ENCODE results near the gene AOPEP.

The AOPEP gene

GRCh38 chr9:95074632-95075031, 348.1 kb downstream of the AOPEP start:
- DNase-seq: no peak

DNA sequence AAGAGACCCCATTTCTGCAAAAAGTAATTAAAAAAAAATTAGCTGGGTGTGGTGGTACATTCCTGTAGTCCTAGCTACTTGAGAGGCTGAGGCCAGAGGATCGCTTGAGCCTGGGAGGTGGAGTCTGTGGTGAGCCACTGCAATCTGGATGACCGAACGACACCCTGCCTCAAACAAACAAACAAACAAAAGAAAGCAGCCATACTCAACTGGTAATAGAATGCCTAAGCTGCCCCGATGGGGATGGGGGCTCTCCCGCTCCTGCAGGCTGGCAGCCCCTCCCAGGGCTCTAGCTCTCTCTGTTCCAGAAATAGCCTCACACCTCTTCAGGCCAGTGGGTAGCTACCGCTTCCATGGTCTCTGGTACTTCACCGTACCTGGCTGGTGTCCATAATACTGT, 349.2 kb downstream of the AOPEP start:
- no peak for DNase-seq

GRCh38 chr9:95076696-95077052, 350.2 kb downstream of the AOPEP start:
- no peak for DNase-seq

GRCh38 chr9:95077053-95077765, 350.7 kb downstream of the AOPEP start:
- DNase-seq: no peak

GRCh38 chr9:95077766-95078370, 351.4 kb downstream of the AOPEP start:
- no peak for DNase-seq

DNA sequence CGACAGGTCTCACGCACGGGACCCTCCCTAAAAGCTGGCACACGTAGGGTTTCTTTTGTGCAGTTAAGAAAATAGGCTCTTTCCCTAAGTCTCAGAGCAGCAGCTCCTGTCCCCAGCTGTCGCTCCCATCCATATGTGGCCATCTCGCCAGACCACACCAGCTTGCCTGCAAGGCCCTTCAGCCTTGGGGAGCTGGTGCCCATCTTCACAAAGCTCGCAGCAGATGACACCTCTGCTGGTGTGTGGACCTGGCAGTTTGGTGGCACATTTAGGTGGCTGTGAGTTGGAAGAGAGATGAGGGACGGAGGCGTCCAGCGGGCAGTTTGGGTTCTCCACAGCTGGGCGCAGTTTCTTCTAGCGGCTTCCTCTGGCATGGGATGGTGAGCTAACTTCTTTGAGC, 352.0 kb downstream of the AOPEP start:
- no peak for DNase-seq

DNA sequence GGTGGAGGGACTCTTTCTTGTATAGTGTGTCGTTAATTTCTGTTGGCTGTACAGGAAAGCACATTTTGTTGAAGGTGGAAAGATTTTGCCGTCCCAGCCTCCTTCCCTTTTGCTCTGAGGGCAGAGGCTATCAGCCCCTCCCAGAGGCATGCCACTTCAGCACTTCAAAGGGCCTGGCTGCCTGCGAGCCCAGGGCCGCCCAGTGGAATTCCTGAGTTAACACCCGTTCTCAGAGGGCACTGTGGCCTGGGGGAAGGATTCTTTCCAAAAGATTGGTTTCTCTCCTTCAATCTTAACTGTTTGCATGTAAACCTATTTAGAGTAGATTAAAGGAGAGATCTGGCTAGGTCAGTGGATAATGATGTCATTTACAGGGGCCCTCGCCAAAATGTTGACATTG, 352.4 kb downstream of the AOPEP start:
- no peak for DNase-seq

GRCh38 chr9:95079461-95079860, 353.0 kb downstream of the AOPEP start:
- DNase-seq: no peak

- no peak for DNase-seq
Measured at GRCh38 chr9:95080961-95081647, 354.6 kb downstream of the AOPEP start.

- DNase-seq: no peak
Measured at GRCh38 chr9:95081998-95082397, 355.5 kb downstream of the AOPEP start.

DNA sequence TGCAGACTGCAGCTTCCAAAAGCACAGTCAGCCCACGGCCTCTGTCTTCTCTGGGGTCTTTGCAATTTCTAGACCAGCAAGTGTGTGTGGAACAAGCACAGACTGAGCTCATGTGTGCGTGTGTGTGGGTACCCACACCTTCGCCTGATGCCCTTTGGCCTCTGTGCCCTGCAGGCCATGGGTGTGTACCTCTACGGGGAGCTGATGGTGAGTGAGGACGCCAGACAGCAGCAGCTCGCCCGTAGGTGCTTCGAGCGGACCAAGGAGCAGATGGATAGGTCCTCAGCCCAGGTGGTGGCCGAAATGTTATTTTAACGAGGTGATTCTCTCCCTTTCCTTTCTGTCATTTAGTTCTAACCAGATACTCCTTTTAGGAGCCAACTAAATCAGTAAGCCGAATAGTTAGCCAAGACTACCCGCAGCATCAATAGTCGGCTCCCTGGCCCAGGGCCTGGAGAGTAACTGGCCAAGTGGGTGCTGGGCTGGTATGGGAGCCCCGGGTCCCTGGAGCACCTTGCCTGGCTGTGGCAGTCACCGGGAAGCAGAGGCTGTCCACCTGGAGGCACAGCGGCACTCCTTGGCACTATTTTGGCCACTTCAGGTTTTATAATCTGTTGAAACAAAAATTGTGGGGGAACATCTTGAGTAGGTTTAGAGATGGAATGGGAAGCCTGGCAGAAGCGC, 356.0 kb downstream of the AOPEP start:
- no peak for DNase-seq

DNA sequence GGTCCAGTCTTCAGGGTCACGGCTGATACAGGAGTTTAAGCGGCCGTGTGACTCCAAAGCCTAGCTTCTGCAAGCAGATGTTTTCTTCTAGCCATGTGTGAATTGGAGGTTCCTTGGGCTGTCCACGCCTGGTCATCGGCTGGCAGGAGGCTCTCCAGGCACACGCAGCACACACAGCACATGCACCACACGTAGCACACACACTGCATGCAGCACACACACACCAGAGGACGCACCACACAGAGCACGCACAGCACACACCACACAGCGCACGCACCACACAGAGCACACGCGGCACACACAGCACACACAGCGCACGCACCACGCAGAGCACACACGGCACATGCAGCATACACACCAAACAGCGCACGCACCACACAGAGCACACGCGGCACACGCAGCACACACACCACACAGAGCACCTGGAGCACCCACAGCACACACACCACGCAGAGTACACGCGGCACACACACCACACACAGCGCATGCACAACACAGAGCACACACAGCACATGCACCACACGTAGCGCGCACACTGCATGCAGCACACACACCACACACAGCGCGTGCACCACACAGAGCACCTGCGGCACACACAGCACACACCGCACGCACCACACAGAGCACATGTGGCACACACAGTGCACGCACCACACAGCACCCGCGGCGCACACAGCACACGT, 356.7 kb downstream of the AOPEP start:
- no peak for DNase-seq

DNA sequence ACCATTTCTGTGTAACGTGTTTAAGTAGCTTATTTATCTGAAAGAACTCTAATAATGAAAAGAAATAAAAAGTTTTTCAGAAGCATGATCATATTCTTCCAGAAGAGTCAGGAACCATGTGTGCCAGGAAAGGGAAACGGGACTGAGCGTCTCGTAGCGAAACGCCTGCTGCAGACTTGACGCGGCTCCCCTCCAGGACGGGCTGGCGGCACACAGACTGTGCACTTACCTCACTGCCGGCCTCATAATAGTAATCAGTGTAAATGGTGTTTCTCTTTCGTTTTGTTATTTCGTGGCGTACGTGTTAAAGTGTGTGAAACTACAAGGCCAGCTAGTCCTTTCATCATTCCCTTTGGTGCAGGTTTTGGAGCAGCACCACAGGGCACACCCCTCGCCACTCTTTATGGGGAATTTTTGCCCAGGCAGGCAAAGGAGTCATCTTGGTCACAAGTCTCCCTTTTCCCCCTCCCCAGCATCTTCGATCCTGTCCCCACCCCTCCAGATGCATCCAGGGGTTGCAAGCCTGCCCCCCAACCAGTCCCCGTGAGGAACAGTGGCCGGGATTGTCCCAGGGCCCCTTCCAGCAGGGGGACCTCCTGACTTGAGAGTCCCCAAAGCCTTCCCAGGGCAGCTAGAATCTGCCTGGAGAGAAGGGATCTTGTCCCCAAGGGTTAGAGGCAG, 357.9 kb downstream of the AOPEP start:
- DNase-seq: no peak

DNA sequence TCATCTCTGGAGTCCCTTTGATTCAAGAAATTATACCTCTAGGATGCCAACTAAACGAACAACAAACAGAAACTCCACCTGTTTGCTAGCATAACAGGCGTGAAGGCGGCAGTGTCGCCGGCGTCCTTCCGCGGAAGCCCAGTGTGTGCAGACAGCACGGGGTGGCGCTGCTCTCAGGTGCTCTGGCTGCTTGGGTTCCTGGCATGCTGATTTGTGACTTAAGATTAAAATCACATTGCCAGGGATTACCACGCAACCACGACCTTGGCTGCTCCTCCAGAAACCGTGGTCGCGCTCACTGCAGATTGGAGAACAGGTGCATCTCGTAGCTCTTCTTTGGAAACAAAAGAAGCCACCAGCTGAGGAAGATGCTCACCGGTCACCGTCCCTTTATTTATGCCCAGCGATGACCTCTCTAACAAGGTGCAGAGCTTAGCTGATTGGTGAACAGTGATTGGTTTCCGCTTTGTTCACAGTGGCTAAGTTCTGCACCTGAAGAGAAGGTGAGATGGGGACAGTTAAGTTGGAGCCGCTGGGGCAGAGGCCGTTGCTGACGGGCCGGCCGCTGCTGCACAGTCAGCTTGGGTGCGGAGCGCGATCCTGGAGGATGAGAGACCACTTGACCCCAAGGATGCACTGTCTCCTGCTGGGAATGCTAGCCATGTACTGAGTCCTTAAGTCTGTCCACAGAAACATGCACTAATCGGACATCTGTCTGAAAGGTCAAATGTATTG, 358.7 kb downstream of the AOPEP start:
- no peak for DNase-seq

GRCh38 chr9:95085861-95086563, 359.5 kb downstream of the AOPEP start:
- no peak for DNase-seq

DNA sequence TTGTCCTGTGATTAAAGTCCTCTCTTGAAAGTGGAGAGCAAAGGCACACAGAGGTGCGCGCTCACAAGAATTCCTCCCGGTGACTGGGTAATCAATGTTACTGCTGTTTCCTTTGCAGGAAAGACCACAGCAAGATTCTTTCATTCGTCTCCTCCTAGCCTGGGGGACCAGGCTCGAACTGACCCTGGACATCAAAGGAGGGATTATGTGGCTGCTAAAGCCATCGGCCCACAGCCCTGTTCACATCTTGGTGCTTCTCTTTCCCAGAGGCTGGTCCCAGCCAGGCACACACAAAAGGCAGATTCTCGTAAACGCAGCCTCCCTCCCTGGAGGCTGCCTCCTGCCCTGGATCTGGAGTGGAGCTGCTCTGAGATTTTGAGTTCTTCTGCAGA, 360.1 kb downstream of the AOPEP start:
- no peak for DNase-seq

- DNase-seq: peak; percentile 3
Measured at GRCh38 chr9:95087659-95088242, 361.3 kb downstream of the AOPEP start.

GRCh38 chr9:95088421-95089161, 362.1 kb downstream of the AOPEP start:
- no peak for DNase-seq

DNA sequence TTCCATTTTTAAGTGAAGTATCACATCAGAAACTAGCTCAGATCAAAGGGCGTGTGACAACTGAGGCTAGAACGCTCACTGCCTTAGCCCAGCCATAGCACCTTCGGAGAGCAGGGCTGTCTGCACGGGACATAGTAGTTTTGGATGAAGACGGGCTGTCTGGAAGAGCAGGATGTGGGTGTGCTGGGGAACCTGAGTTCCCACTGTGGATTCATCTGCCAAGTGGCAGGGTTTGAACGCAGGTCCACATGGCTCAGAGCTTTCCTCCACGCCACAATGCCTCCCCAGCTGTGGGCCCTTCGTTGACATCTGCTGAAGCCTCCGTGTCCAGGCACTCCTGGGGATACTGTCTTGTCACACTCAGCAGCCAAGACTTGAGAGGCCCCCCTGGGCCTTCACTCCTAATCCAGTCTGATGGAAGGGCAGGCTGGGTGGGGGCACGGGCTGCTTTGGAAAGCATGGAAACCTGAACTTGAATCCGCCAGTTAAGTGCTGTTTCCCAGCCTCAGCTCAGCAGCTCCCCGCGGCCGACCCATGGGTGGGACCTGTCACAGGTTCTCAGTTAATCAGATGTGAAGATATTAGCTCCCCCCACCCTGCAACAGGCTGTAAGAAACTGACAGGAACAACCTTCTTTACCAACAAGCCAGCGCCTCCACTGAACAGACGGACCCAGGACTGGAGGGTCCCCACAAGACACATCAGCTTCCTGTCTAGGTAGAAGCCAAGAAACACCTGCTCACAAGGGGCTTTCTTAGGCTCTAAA, 362.9 kb downstream of the AOPEP start:
- no peak for DNase-seq

Measured in RPMI8226 (cell line).